KMS-11 (cell line): Measurements from ENCODE around the gene PACSIN1.

Experiments used
- H2AFZ ChIP-seq: fragments of 200-600 bp; sonication (generic); 2 replicates; pipeline ENCODE4 v1.6.1; 2016; ENCODE audit warnings: antibody characterized with exemption, mixed run types, low read depth
- H3K27ac ChIP-seq: fragments of 200-600 bp; sonication (generic); 2 replicates; pipeline ENCODE4 v1.6.1; 2016; ENCODE audit warnings: mild to moderate bottlenecking, mixed run types
- H3K27me3 ChIP-seq: fragments of 200-600 bp; sonication (generic); 2 replicates; pipeline ENCODE4 v1.6.1; 2017; ENCODE audit warnings: mild to moderate bottlenecking, low read depth, mixed run types, moderate library complexity; ENCODE audit not compliant: insufficient read depth
- H3K36me3 ChIP-seq: fragments of 200-600 bp; sonication (generic); 2 replicates; pipeline ENCODE4 v1.6.1; 2017; ENCODE audit warnings: mild to moderate bottlenecking, mixed run types; ENCODE audit not compliant: insufficient read depth
- H3K4me1 ChIP-seq: fragments of 200-600 bp; sonication (generic); 2 replicates; pipeline ENCODE4 v1.6.1; 2016; ENCODE audit warnings: mild to moderate bottlenecking, low read depth, mixed run types; ENCODE audit not compliant: poor library complexity, severe bottlenecking
- H3K4me2 ChIP-seq: fragments of 200-600 bp; sonication (generic); 2 replicates; pipeline ENCODE4 v1.7.0; 2016; ENCODE audit warnings: mild to moderate bottlenecking, mixed run types
- H3K4me3 ChIP-seq: fragments of 200-600 bp; sonication (generic); IDR thresholded peaks from 2 replicates; pipeline ENCODE4 v1.6.1; 2017; ENCODE audit warnings: low read depth, low read length, mixed read lengths; ENCODE audit not compliant: insufficient read depth
- H3K79me2 ChIP-seq: fragments of 200-600 bp; sonication (generic); 2 replicates; pipeline ENCODE4 v1.6.1; 2016; ENCODE audit warnings: low read depth, mixed run types; ENCODE audit not compliant: insufficient read depth
- H3K9ac ChIP-seq: fragments of 200-600 bp; sonication (generic); 2 replicates; pipeline ENCODE4 v1.6.1; 2016; ENCODE audit warnings: mild to moderate bottlenecking, mixed run types
- H4K20me1 ChIP-seq: fragments of 200-600 bp; sonication (generic); 2 replicates; pipeline ENCODE4 v1.6.1; 2016; ENCODE audit warnings: mild to moderate bottlenecking, mixed run types; ENCODE audit not compliant: insufficient read depth
- TF ChIP-seq, protein P1 (sequence below): fragments of 200-600 bp; sonication (generic); conservative IDR thresholded peaks from 2 replicates; pipeline ENCODE4 v1.6.1; 2017; ENCODE audit warnings: low read depth, mild to moderate bottlenecking, antibody characterized with exemption, low read length, moderate library complexity, mixed read lengths

The PACSIN1 gene

DNA sequence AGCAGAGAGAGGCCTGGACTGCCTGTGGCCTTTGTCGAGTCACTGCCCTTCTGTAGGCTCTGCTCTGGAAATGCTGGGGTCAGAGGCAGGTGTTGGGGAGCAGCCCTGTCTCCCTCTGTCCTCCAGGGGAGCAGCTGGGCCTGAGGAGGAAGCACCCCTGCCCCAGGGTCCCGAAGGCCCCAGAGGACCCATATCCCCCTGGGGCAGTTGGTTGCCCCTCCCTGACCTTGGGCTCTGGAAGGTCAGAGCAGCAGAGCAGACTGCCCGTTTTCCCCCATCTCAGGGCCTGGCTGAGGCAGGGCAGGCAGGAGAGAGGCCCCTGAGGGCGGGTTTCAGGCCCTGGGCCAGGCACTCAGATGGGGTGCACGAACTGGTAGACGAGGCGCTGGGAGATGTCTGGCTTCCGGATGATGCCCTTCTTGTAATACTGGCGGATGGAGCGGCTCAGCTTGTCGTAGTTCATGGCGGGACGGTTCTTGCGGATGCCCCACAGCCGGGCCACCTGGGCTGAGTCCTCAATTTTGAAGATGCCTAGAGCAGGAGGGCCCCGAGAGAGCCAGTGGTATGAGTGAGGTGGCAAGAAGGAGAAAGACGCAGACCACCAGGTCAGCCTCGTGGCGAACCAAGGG lies 72.2 kb downstream of the PACSIN1 start:
- H3K4me3 ChIP-seq, result no peak overlapping the region
- TF ChIP-seq, protein P1, sequence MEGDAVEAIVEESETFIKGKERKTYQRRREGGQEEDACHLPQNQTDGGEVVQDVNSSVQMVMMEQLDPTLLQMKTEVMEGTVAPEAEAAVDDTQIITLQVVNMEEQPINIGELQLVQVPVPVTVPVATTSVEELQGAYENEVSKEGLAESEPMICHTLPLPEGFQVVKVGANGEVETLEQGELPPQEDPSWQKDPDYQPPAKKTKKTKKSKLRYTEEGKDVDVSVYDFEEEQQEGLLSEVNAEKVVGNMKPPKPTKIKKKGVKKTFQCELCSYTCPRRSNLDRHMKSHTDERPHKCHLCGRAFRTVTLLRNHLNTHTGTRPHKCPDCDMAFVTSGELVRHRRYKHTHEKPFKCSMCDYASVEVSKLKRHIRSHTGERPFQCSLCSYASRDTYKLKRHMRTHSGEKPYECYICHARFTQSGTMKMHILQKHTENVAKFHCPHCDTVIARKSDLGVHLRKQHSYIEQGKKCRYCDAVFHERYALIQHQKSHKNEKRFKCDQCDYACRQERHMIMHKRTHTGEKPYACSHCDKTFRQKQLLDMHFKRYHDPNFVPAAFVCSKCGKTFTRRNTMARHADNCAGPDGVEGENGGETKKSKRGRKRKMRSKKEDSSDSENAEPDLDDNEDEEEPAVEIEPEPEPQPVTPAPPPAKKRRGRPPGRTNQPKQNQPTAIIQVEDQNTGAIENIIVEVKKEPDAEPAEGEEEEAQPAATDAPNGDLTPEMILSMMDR, result no peak
- H3K79me2 ChIP-seq, result no peaks in the 10 kb centered on the region
- no peaks in the 10 kb centered on the region for H4K20me1 ChIP-seq
- H3K36me3 ChIP-seq, result no peaks in the 10 kb centered on the region
- H3K4me2 ChIP-seq, result no peak overlapping the region
- no peak overlapping the region for H2AFZ ChIP-seq
- no peak overlapping the region for H3K27ac ChIP-seq
- H3K4me1 ChIP-seq, result no peaks in the 10 kb centered on the region
- H3K9ac ChIP-seq, result no peak overlapping the region
- no peaks in the 10 kb centered on the region for H3K27me3 ChIP-seq

DNA sequence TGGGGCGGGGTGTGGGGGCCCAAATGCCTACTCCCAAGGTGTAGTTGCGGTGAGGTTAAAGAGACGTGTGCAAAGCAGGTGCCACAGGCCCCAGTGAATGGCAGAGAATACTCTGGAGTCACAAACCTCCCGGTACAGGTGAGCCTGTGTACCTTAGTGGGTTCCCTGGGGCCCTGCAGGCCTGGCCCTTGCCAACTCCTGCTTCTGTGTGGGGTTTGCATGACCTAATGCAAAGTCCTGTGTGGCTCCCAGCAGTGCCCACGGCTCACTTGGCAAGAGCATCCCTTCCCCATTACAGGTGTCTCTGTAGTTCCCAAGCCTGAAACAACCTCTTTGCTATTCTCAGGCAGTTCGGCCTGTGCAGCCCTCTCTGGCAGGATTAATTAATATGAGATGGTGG lies 72.7 kb downstream of the PACSIN1 start:
- Histone ChIP-seq H3K27ac (no peak overlapping the region), H3K27me3 (no peaks in the 10 kb centered on the region; the same call in 1 of the 2 replicates), H3K4me3 (no peak overlapping the region), H3K79me2 (no peaks in the 10 kb centered on the region), H3K9ac (no peak overlapping the region), H4K20me1 (no peaks in the 10 kb centered on the region), H3K4me1 (no peaks in the 10 kb centered on the region), H3K36me3 (no peaks in the 10 kb centered on the region), H3K4me2 (no peak overlapping the region), H2AFZ (no peak overlapping the region)
- TF ChIP-seq, protein P1, result no peak

DNA sequence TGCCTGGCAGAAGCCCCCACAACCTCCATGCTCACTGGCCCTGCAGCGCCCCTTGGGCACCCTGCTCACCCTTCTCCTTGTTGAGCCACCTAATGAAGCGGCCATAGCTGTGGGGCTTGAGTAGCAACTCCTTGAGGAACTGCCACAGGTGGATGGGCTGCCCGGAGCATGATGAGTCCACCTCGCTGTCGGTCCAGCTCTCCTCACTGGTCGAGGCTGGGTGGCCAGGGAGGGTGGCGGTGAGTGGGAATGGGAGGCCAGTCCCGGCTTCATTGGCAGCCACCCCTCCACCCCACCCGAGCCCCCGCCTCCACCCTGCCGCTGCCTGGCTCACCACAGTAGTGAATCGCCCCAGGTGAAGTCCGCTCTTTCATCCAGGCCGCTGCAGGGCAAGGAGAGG lies 73.3 kb downstream of the PACSIN1 start:
- Histone ChIP-seq H3K79me2 (no peaks in the 10 kb centered on the region), H3K4me1 (no peaks in the 10 kb centered on the region), H3K27ac (no peak overlapping the region), H3K27me3 (no peaks in the 10 kb centered on the region; the same call in 1 of the 2 replicates), H3K4me3 (no peak overlapping the region), H3K36me3 (no peaks in the 10 kb centered on the region), H2AFZ (no peak overlapping the region), H3K4me2 (no peak overlapping the region), H3K9ac (no peak overlapping the region), H4K20me1 (no peaks in the 10 kb centered on the region)
- TF ChIP-seq, protein P1, result no peak

DNA sequence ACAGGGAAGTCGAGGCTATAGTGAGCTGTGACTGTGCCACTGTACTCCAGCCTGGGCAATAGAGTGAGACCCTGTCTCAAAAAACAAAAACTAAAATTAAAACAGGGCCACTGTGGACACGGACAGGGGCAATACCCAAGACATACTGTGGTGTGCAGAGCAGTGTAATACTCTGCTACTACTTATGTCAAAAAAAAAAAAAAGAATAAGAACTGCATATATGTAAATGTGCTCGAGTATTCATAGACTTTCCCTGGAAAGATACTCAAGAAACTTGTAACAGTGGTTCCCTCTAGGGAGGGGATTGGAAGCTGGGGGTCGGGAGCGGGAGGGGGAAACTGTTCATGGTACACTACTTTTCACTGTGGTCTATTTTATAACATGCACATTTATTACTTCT lies 74.3 kb downstream of the PACSIN1 start:
- no peaks in the 10 kb centered on the region for H3K36me3 ChIP-seq
- TF ChIP-seq, protein P1, result no peak
- no peak overlapping the region for H3K4me2 ChIP-seq
- H3K9ac ChIP-seq, result no peak overlapping the region
- H3K79me2 ChIP-seq, result no peaks in the 10 kb centered on the region
- H3K27ac ChIP-seq, result no peak overlapping the region
- no peaks in the 10 kb centered on the region for H4K20me1 ChIP-seq
- H3K4me3 ChIP-seq, result no peak overlapping the region
- H3K4me1 ChIP-seq, result no peaks in the 10 kb centered on the region
- no peaks in the 10 kb centered on the region; the same call in 1 of the 2 replicates for H3K27me3 ChIP-seq
- no peak overlapping the region for H2AFZ ChIP-seq
